ENCODE measurements around the gene CSNK2A1. TPM values are rescaled to one million over a fixed set of nuclear protein-coding genes. Genes with fewer than 3 reads are reported as not detected.

Gene CSNK2A1
- total RNA-seq, result 100 to 1,000 TPM in 1 of 6 donors, 10 to 100 TPM in 5; 54.4 to 111 (median 79.8) TPM

DNA sequence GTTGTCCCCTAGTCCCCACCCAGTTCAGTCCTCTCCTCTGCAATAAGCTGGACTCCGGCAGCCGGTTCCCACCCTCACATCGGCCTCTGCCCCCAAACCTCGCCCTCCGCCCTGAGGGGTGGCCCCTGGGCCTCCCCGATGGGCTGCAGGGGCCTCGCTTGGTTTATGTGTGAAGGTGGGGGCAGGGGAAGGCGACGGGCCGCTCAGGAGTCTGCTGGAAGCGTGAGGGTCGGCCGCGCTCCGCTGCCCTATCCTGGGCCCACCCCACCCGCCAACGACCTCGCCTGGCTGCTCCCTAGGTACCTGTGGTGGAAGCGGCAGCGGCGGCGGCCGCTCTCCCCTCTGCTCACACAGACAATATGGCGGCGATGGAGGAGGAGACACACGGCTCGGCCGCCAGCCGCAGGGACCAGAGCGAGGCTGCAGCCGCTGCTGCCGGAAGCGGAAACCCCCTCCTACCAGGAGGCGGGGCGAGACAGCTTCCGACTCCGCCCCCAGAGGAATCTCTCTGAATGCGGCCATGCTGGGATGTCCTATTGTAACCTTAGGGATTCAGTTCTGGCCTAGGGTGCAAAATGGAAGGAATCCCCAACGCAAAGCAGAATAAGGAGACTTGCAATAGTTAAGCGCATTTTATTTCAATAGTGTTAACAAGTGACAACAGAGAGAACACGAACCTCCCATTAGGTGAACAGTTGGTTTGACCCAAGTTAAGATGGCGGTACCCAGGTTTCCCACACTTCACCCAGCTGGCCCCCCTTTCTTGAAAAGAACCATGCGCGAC, at the start of gene CSNK2A1:
Gene CSNK2A1, minus strand, starts transcription at position 422 of the 784 bp plus-strand sequence. CDS start 35,239 bp downstream, outside the sequence.
- ATAC-seq (ENCODE audit: low FRiP score in 2 of 2), result peak; percentile 98 to 100
- Histone ChIP-seq H3K9me3 (no peaks in the 10 kb centered on the region), H3K27me3 (no peaks in the 10 kb centered on the region), H3K36me3 (no peaks in the 10 kb centered on the region), H3K4me1 (peaks cover 34 to 43% (median 40%) of the 10 kb centered on the region in 4 donors), H3K27ac (peak within 1 kb of the TSS; percentile 79 to 96 (median 90)), H3K4me3 (peak within 1 kb of the TSS; percentile 86 to 100 (median 90))
- 0 to 1% methylated on average over 16 to 38 of the region's 44 CpGs for WGBS, 2 donors
- TF ChIP-seq POLR2AphosphoS5 (IDR thresholded peaks at IDR 0.05) (peak; percentile 82 to 92), POLR2A (IDR thresholded peaks at IDR 0.05) (peak in 3 of 4 donors; percentile 58 to 88 (median 79)), EP300 (IDR thresholded peaks at IDR 0.05) (no peak)
- TF ChIP-seq, protein P1, sequence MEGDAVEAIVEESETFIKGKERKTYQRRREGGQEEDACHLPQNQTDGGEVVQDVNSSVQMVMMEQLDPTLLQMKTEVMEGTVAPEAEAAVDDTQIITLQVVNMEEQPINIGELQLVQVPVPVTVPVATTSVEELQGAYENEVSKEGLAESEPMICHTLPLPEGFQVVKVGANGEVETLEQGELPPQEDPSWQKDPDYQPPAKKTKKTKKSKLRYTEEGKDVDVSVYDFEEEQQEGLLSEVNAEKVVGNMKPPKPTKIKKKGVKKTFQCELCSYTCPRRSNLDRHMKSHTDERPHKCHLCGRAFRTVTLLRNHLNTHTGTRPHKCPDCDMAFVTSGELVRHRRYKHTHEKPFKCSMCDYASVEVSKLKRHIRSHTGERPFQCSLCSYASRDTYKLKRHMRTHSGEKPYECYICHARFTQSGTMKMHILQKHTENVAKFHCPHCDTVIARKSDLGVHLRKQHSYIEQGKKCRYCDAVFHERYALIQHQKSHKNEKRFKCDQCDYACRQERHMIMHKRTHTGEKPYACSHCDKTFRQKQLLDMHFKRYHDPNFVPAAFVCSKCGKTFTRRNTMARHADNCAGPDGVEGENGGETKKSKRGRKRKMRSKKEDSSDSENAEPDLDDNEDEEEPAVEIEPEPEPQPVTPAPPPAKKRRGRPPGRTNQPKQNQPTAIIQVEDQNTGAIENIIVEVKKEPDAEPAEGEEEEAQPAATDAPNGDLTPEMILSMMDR (IDR thresholded peaks at IDR 0.05), result no peak
- peak; percentile 95 to 98 for DNase-seq

DNA sequence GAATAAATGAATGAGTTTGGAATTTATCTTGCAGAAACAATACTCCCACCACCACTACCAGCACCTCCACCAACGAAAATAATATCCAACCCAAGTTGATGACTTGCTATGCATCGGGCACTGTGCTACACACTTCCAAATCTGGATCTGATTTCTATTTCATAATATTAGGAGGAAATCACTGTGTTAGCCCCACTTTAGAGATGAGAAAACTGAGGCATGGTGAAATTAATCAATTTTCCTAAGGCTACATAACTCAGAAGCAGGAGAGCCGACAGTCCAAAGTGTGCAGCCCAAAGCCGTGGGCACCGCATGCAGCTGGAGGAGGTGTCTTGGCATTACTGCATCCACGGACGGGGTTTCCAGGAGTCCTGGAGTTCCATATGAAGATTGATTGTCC, 48.9 kb upstream of the CSNK2A1 start:
- ATAC-seq (ENCODE audit: low FRiP score in 2 of 2) (no peak), DNase-seq (no peak)
- Histone ChIP-seq H3K9me3 (no peaks in the 10 kb centered on the region), H3K36me3 (no peaks in the 10 kb centered on the region), H3K4me3 (no peak overlapping the region), H3K4me1 (no peaks in the 10 kb centered on the region), H3K27ac (no peak overlapping the region), H3K27me3 (no peaks in the 10 kb centered on the region)
- WGBS, 2 donors, result 87 to 88% methylated on average over 6 to 7 of the region's 7 CpGs
- no peak for TF ChIP-seq POLR2AphosphoS5 (IDR thresholded peaks at IDR 0.05)
- TF ChIP-seq, protein P1 (IDR thresholded peaks at IDR 0.05), result no peak
- TF ChIP-seq POLR2A (IDR thresholded peaks at IDR 0.05), result no peak
- no peak for TF ChIP-seq EP300 (IDR thresholded peaks at IDR 0.05)

DNA sequence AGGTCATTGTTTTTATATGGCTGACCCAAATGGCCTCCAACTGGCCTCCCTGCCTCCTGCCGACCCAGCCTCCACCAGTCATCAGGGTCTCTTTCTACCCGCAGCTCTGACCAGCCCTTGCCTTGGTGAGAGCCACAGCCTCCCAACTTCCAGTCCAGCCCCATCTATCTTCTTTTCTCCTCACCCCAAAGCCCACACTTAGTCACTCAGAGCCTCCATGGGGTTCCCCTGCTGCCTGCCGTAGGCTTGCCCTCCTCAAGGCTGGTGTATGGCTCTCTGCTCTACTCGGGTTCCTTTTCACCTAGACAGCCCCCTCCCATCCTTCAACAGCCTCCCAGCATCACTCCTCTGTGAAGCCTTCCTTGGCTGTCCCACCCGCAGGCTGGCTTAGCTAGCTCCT, 48.4 kb upstream of the CSNK2A1 start:
- Histone ChIP-seq H3K9me3 (no peaks in the 10 kb centered on the region), H3K4me3 (no peak overlapping the region), H3K27me3 (no peaks in the 10 kb centered on the region), H3K36me3 (no peaks in the 10 kb centered on the region), H3K4me1 (no peaks in the 10 kb centered on the region), H3K27ac (no peak overlapping the region)
- ATAC-seq (ENCODE audit: low FRiP score in 2 of 2) (no peak), DNase-seq (no peak)
- TF ChIP-seq POLR2A (IDR thresholded peaks at IDR 0.05), result no peak
- TF ChIP-seq, protein P1 (IDR thresholded peaks at IDR 0.05), result no peak
- no peak for TF ChIP-seq POLR2AphosphoS5 (IDR thresholded peaks at IDR 0.05)
- TF ChIP-seq EP300 (IDR thresholded peaks at IDR 0.05), result no peak
- 85 to 86% methylated on average over 5 of the region's 5 CpGs for WGBS, 2 donors

DNA sequence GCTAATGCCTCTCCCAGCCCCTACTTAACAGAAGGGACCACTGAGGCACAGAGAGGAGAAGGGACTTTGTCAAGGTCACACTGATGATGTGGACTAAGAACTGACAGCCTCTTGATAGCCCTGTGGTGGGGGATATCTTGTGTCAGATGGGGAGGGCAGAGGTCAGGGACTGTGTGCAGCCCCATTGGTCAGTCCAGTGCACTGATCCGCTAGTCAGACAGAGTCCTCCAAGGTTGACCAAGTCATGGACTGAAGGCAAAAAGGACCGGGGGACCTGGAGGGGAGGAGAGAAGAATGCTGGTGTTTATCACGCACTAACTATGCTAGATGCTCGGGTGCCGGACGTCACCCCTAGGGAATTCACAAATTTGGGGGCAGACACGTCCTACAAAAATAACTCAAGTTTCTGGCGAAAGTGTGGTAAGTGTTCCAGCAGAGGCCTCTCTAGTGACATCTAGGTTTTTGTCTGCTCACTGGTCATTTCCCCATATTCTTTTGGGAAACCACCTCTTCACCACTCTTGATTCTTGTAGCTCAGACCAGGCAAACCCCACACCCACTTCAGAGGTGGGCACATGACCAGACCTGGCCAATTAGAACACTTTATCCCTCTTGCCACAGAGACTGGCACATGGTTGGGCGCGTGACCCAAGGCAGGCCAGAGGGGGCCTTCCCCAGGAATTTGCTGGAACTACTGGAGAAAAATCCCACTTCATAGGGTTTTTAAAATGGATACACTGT, 45.5 kb upstream of the CSNK2A1 start:
- no peak for DNase-seq
- no peak for ATAC-seq (ENCODE audit: low FRiP score in 2 of 2)
- TF ChIP-seq POLR2A (IDR thresholded peaks at IDR 0.05), result no peak
- TF ChIP-seq, protein P1 (IDR thresholded peaks at IDR 0.05), result no peak
- no peak for TF ChIP-seq EP300 (IDR thresholded peaks at IDR 0.05)
- TF ChIP-seq POLR2AphosphoS5 (IDR thresholded peaks at IDR 0.05), result no peak
- no peaks in the 10 kb centered on the region for H3K4me1 ChIP-seq
- no peaks in the 10 kb centered on the region for H3K36me3 ChIP-seq
- H3K27me3 ChIP-seq, result no peaks in the 10 kb centered on the region
- 75 to 81% methylated on average over 10 of the region's 10 CpGs for WGBS, 2 donors
- no peak overlapping the region for H3K27ac ChIP-seq
- no peaks in the 10 kb centered on the region for H3K9me3 ChIP-seq
- H3K4me3 ChIP-seq, result no peak overlapping the region
